GM12801 (cell line): ENCODE measurements around the gene EFCAB11.

Source experiments
- TF ChIP-seq, protein P1 (sequence below): IDR thresholded peaks from one replicate; pipeline ENCODE4 v1.5.1; 2011; ENCODE audit warnings: control low read depth; ENCODE audit not compliant: insufficient read length; ENCODE audit errors: extremely low read depth

Gene EFCAB11

DNA sequence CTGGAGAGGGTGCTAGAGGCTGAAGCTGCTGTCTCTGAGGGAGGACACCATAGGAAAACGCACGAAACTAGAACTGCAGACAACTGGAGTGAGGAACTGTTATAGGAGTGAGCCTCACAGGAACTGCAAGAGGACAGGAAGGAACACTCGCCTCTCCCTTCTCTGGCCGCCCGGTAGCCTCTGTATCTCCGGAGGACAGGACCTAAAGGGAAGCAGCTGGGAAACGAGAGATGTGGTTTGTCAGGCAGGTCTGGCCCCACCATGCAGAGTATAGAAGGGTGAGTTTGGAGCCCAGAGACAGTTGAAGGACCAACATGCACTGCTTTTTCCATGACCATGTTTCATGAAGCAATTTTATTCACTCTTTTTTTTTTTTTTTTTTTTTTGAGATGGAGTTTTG lies 127.3 kb downstream of the EFCAB11 start:
- TF ChIP-seq, protein P1, sequence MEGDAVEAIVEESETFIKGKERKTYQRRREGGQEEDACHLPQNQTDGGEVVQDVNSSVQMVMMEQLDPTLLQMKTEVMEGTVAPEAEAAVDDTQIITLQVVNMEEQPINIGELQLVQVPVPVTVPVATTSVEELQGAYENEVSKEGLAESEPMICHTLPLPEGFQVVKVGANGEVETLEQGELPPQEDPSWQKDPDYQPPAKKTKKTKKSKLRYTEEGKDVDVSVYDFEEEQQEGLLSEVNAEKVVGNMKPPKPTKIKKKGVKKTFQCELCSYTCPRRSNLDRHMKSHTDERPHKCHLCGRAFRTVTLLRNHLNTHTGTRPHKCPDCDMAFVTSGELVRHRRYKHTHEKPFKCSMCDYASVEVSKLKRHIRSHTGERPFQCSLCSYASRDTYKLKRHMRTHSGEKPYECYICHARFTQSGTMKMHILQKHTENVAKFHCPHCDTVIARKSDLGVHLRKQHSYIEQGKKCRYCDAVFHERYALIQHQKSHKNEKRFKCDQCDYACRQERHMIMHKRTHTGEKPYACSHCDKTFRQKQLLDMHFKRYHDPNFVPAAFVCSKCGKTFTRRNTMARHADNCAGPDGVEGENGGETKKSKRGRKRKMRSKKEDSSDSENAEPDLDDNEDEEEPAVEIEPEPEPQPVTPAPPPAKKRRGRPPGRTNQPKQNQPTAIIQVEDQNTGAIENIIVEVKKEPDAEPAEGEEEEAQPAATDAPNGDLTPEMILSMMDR: no peak

DNA sequence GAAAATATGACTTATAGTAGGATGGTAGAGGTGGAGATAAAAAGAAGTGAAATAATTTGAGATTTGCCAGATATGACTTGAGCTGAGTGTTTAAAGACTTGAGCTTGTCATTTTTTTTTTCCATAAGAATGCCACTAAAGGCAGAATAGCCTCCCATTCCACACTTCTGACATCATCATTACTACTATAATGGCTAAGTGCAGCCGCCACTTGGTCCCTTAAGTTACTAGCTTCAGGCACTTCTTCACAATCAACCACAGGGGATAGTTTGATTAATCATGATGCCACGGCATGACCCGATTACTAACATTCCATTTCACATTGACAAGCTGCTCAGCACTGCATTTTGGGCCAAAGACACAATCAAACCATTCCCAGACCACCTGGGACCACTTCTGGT lies 127.9 kb downstream of the EFCAB11 start:
- TF ChIP-seq, protein P1: no peak

DNA sequence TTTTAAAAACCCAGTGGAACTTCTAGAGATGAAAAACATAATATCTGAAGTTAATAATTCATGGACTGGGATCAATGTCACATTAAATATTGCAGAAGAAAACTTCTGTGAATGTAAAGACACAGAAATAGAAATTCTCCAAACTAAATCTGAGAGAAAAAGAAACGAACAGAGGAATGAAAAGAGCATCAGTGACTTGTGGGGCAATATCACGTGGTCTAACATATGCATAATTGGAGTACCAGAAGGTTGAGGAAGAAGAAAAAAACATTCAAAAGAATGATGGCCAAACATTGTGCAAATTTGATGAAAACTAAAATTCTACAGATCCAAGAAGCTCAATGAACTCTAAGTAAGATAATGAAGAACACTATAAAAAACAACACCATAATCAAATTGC lies 130.8 kb downstream of the EFCAB11 start:
- TF ChIP-seq, protein P1: no peak

DNA sequence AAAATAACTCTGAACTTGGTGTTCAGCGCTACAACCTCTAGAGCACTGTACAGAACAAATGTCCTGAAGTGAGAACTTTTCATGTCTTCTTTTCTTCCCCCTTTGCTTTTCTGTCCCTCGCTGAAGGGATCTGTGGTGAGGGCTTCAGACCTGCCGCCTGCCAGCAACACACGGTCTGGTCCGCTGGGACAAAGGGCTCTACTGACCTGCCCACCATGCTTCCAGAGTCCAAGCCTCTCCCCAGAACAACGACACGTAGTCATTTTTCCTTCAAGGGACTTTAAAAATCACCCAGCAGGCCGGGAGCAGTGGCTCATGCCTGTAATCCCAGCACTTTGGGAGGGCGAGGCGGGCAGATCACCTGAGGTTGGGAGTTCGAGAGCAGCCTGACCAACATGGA lies 140.4 kb downstream of the EFCAB11 start:
- TF ChIP-seq, protein P1: no peak

DNA sequence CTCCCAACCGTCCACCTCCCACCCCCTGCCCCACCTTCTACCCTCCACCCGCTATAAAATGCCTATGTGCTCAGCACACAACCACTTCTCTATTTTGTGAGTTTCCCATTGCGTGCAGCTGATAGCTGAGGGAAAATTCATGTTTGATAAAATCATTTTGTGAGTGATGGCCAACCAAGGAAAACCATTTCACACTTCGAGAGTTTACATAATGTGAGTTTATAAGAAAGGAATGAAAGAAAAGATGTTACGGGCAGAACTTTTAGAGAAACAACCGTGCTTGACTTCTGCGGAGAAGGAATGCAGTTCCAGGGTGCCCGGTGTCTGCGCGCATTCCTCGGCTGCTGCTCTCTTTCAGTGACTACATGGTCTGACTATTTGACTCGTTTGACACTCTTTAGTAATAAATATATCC lies 140.9 kb downstream of the EFCAB11 start:
- TF ChIP-seq, protein P1: no peak

DNA sequence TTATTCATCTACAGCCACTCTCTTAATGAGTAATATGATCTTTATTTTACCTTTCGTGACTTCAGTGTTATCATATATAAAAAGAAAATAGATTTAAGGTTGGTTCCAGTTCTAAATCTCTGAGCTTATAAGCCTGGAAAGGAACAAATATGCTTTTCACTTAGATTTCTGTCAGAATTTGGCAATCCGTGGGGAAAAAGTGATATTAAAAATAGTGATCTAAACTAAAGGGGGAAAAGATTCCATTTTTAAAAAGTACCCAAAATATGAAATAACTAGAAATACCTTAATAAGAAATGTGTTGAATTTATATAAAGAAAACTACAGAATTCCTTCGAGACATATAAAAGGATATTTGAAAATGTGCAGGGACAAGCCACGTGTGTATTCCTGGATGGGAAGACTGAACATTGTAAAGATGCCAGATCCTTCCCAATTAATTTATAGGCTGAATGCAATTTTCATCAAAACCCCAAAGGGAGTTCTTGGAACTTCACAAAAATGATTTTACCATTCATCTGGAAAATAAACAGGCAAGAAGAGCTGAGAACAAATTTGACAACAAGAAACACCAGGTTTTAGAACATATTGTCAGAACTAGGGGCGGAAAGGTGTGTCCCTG lies 142.5 kb downstream of the EFCAB11 start:
- TF ChIP-seq, protein P1: no peak

DNA sequence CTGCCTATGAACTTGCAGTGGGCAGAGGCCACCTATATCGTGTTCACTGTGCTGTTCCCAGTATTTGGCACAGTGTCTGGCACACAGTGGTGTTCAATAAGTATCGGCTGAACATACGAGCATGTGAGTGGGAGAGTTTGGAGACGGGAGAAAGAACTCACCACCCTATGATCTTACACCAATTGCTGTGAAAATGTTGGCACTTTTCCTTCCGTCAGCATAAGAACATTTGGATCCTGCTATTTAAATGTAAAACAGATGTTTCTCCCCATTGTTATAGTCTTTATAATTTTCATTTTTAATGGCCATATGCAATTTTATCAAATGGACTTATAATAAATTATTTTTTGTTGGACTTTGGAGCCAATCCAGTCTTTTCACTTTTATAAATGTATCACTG lies 144.4 kb downstream of the EFCAB11 start:
- TF ChIP-seq, protein P1: no peak
